H1 (cell line): ENCODE measurements around the gene GAST. TPM values are rescaled to one million over a fixed set of nuclear protein-coding genes. Genes with fewer than 3 reads are reported as not detected.

Experiments used
- CEBPB ChIP-seq: IDR thresholded peaks from 2 replicates; pipeline ENCODE4 v1.6.1; 2012; ENCODE audit warnings: low read depth, low read length
- GTF2F1 ChIP-seq: IDR thresholded peaks from 2 replicates; pipeline ENCODE4 v1.6.1; 2012; ENCODE audit warnings: low read depth, low read length, improper control_type of control experiment, borderline replicate concordance
- JUN ChIP-seq: IDR thresholded peaks from 2 replicates; pipeline ENCODE4 v1.6.1; 2011; ENCODE audit warnings: low read depth, mild to moderate bottlenecking, improper control_type of control experiment, low read length
- RXRA ChIP-seq: IDR thresholded peaks from 2 replicates; pipeline ENCODE4 v1.6.1; 2011; ENCODE audit warnings: low read depth, mild to moderate bottlenecking, low read length, moderate library complexity; ENCODE audit not compliant: insufficient read depth
- SRF ChIP-seq: IDR thresholded peaks from 2 replicates; pipeline ENCODE4 v1.6.1; 2011; ENCODE audit warnings: mild to moderate bottlenecking, low read depth, low read length, moderate library complexity
- TAF1 ChIP-seq: IDR thresholded peaks from 2 replicates; pipeline ENCODE4 v1.6.1; 2011; ENCODE audit warnings: mild to moderate bottlenecking, low read depth, low read length
- polyA plus RNA-seq, 7 experiments: library from polyadenylated mRNA; depleted of rRNA in 3 of 7; stranded (reverse) in 5 of 7; unstranded in 2 of 7; fragments of >200 nt in 5 of 7; fragments of 200-250 nt in 2 of 7; gene quantifications; 1 replicate in 5 of 7; 2 replicates in 1 of 7; 4 replicates in 1 of 7; pipeline versions ENCODE4 v1.2.1 to v1.2.3, GENCODE V29; 2011 to 2013; ENCODE audit warnings: missing spikeins in 2 of 7, mixed read lengths in 2 of 7
- total RNA-seq: library from RNA; stranded (reverse); fragmentation: NEBNext Ultra II Directional; extraction: Animal tissue kit (Norgen Biotek cat#: 25700); gene quantifications from 2 replicates; pipeline ENCODE4 v1.2.1, GENCODE V29; 2021

GAST gene
- total and polyA plus RNA-seq, 2 of the 8 experiments (the other 6 are each of a cell fraction or from before 2014, with no cell fraction given), result not detected

DNA sequence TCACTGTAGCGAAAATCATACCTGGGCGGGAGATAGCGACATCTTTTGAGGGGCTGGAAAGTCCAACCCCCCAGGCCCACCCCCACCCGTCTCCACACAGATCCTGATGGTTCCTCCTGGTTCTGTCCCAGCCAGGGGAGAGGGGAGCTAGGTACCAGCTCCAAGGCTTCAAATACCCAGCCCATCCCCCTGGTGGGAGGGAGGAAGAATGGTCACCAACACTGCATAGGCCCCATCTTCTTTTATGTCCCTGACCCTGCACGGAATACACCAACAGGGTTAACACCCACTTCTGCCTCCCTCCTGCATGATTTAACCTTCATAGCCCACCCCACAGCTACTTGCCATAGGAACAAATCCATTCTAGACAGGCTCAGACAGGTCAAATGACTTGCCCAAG, 13.0 kb downstream of the GAST start (continued):
- no peak for TF ChIP-seq SRF
- TF ChIP-seq CEBPB, result no peak
- TF ChIP-seq JUN, result no peak
- TF ChIP-seq TAF1, result no peak
- no peak for TF ChIP-seq RXRA
- no peak for TF ChIP-seq GTF2F1
